HK-2 (cell line): Measurements from ENCODE around the gene FBXO42.
A peak's percentile ranks its signal among the peaks of the same experiment; 100 is the strongest.
"Not testable (repeated sequence)": the region's sequence is repeated elsewhere in the genome, so short reads cannot be mapped to it uniquely, and the experiment has no call there.

Experiments
- DNase-seq: peaks from one replicate; pipeline ENCODE4 v3.0.0-alpha.2; 2018; ENCODE audit not compliant: unreplicated experiment

Gene FBXO42

DNA sequence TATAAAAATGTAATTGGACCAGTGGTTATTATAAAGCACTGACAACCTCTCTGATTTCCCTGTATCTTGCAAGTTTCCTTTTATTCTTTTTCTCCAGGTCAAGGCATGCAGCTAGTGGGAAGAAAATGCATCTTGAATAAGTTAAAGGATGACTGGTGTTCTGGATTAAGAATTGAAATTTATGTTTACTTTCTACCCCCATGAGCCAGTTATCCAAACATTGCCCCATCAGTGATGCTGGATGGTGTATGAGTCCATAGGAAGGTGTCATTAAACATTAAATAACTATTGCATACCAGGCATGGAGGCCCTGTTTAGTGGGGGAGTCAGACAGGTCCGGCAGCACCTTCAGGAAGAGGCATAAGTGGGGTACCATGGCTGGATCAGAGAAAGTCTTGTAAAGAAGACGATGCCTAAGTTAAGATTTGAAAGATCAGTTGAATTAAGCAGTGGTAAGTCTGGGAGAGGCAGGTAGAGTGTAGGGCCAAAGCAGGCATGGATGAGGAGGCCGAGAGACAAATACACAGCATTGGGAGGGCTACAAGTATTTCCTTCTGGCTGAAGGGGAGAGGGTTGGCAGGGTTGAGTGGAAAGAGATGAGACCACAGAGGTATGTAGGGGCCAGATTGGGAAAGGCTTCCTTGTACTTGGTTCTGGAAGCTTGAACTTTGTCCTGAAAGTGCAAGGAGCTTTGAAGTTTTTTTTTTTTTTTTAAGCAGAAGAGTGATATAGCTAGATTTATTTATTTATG is 20.4 kb upstream of the FBXO42 start:
- DNase-seq: no peak

- DNase-seq: no peak
Observed at GRCh38 chr1:16371725-16372124, 19.4 kb upstream of the FBXO42 start.

DNA sequence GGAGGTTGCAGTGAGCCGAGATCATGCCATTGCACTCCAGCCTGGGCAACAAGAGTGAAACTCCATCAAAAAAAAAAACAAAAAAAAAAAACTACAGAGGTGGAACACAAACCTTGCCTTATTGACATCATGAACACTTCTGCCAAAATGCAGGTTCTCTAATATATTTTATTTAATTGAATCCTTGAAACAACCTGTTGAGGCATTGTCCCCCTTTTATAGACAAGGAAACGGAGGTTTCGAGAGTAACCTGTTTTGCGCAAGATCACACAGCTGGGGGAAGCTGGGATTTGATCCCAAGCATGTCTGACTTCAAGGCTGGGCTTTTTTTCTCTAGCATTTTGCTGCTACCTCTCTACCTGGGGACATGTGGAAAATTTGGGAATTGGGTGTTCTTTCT is 17.5 kb upstream of the FBXO42 start:
- DNase-seq: no peak

DNA sequence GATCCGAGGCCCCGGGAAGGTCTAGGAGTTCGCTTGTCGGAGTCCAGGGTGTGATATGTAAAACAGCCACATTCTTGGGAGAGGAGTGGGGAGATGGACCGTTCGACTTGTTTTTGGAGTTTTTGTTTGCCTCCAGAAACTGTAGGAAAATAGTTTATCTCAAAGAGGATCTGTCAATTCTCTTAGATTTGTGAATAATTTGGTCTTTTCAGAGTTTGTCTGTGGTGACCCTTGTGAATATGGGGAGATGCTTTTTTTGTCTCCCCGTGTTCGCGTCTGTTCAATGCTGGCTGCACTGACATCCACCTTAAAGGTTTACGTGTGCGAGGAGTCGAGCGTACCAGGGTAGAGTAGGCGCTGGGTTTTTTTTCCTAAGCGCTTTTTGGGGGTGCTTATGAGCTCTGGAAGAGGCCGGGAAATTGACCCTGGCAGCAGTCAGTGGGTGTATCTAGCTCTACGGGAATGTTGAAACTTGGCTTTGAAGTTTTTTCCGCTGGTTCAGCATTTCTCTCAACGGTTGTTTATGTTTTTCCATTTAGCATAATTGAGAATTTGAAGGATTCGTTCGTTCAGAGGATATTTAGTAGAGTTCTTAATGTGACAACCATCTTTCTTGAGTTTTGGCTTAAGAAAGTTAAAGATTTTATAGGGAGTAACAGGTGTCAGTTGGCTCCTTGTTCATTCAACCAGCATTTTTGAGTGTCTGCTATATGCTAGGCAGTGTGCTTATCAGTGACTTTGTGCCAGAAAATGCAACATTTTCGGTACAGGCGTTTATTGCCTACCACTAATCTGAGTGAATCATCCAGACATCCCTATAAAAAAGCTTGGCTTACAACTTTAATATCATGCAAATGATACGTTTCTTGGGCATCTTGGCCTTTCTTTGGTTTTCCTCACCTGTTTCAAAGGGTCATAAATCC is 15.9 kb upstream of the FBXO42 start:
- no peak for DNase-seq

- DNase-seq: peak; percentile 85
Observed at GRCh38 chr1:16367258-16367967, 15.1 kb upstream of the FBXO42 start.

- DNase-seq: peak; percentile 96
Observed at GRCh38 chr1:16366722-16367257, 14.5 kb upstream of the FBXO42 start, which contains the start of gene SZRD1. SZRD1 (plus strand) TSS chr1:16367242; CDS start chr1:16367258, 16 bp downstream.

- not testable (repeated sequence) for DNase-seq
Observed at GRCh38 chr1:16365146-16365498, 12.8 kb upstream of the FBXO42 start.

DNA sequence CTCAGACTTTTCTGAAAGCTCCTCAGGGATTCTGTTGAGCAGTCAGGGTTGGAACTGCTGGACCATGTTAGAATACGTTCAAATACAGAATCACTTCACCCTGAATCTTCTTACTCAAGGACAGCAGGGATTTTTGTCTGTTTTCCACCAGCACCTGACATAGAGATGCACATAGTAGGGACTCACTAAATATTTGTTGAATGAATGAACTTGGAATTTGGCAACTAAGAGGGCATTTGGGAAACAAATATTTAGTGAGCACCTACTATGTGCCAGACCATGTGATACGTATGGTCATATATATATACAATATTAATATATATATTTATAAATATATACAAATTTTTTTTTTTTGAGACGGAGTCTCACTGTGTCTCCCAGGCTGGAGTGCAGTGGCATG is 4.6 kb upstream of the FBXO42 start:
- no peak for DNase-seq

GRCh38 chr1:16354619-16355018 is 2.3 kb upstream of the FBXO42 start:
- no peak for DNase-seq

DNA sequence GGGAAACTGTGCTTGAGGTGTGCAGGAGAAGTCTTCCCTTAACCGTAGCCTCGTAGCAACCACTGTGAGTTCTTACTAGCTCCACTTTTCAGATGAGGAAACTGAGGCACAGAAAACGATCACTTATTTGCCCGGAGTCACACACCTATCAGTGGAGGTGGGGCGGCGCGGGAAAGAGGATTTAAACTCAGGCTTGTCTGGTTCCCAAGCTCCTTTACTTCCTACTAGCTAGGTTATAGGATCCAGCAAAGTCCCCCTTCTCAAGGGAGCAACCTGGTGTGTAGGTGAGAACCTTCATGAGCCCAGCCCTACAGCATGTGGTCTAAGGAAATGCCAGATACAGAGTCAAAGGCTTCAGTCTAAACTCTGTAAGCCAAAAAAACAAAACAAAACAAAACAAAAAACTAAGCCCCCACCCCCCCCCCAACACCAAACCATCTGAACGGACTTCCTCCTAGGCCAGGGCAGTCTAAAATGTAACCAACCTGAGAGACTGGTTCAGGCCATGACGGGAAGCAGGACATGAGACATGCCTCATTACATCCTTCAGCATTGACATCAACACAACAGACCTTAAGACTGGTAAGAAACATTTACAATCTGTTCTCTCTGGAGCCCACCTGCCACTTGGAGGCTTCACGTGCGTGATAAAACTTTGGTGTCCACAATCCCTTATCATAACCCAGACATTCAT is 709 bp upstream of the FBXO42 start:
- DNase-seq: no peak

- no peak for DNase-seq
Observed at GRCh38 chr1:16351456-16351993, 755 bp downstream of the FBXO42 start.

DNA sequence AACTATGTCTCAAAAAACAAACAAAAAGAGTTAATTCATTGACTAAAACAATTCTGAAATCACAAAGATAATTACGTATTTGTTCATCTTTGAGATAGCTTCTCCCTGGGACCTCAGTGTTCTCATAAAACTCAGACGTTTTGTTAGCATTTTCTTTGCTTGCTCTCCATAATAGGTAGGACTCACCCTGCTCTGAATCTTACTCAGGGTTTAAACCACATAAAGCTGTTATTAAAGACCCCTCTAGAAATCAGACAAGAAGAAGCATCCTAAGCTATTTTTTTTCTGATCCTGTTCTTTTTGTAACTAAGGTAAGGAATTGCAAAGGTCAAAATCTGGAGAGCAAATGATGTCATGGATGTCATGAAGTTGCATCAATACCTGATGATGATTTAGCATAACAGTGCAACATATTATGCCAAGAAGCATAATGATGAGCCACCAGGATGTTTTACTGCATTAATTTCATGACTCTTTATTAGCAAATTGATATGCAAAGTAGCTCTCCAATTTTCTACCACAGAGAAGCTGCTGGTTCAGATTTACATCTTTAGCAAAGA is 2.4 kb downstream of the FBXO42 start:
- DNase-seq: no peak

- no peak for DNase-seq
Observed at GRCh38 chr1:16348414-16349182, 3.7 kb downstream of the FBXO42 start.

GRCh38 chr1:16343276-16343675 is 9.0 kb downstream of the FBXO42 start:
- not testable (repeated sequence) for DNase-seq

DNA sequence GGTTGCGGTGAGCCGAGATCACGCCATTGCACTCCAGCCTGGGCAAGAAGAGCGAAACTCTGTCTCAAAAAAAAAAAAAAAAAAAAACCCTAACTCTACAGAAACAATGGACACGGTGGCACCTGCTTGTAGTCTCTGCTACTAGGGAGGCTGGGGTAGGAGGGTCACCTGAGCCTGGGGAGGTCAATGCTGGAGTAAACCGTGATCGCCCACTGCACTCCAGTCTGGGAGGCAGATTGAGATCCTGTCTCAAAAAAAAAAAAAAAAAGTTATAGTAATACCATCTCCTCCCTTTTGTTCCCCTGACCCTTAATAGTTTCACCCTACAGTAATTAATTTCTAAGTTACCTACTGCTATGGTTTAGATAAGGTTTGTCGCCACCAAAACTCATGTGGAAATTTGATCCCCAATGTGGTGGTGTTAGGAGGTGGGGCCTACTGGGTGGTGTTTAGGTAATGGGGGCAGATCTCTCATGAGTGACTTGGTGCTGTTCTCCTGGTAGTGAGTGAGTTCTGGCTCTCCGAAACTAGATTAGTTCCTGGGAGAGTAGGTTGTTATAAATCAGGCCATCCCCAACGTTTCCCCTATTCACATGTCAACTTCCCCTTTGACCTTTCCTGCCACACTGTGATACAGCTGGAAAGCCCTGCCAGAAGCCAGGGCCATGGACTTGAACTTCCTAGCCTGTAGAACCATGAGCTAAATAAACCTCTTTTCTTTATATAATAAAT is 9.8 kb downstream of the FBXO42 start:
- DNase-seq: no peak

DNA sequence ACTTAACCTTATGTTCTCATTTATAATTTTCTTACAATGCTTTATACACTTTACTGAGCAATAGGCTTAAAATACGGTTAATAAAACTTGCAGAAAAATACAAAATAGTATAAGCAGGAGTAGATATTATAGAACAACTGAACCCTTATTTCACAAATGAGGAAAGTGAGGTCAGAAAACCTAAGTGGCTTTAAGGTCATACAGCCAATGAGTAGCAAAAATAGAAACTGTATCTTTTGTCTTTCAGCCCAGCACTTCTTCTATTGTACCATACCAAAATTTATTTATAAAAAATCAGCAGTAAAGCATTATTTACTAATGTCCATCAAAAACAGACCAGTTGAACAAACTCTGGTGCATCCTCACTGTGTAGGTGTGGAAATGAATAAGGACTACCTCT is 11.6 kb downstream of the FBXO42 start:
- no peak for DNase-seq

DNA sequence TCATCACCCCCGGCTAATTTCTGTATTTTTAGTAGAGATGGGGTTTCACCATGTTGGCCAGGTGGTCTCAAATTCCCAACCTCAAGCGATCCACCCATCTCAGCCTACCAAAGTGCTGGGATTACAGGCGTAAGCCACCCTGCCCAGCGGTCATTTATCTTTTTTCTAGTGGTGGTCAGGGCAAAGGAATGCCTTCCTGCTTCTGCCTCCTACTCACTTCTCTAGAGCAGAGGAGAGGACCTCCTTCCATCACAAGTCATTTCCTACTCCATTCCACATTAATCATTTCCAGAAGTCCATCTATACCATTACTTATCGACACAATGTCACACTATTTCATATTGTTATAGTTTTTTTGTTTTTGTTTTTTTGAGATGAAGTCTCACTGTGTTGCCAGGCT is 13.3 kb downstream of the FBXO42 start:
- DNase-seq: no peak

DNA sequence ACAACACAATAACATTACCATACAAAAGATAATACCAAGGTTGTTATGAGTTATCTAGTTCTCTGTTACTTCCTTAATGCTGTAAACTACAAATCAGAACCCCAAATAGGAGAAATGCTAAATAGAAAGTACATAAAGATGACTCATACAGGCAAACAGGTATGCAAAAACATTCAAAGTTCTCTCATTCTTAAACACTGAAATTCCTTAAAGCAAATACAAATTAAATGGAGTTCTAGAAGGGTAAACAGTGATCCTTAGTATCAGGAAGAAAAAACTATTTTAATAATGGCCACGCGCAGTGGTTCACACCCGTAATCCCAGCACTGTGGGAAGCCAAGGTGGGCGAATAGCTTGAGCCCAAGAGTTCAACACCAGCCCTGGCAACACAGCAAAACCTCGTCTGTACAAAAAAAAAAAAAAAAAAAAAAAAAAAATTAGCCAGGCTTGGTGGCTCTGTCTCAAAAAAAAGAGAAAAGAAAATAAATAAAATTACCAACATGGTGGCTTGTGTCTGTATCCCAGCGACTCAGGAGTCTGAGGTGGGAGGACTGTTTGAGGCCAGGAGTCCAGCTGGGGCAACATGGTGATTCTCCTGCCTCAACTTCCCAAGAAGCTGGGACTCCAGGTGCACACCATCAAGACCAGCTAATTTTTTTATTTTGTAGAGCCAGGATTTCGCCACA is 17.5 kb downstream of the FBXO42 start:
- no peak for DNase-seq
